ENCODE data around the gene PGD. TPM values are rescaled to one million over a fixed set of nuclear protein-coding genes. Genes with fewer than 3 reads are reported as not detected.

Gene PGD
- total RNA-seq, 1 experiment from 2014 or later: 291 TPM

- no peaks in the 10 kb centered on the region for H3K4me1 ChIP-seq (ENCODE audit: insufficient read depth, low read length)
- DNase-seq: no peak
- no peak overlapping the region for H3T11ph ChIP-seq (ENCODE audit: low read length)
- H3K4ac ChIP-seq (ENCODE audit: low read depth, low read length): no peak overlapping the region
- no peak overlapping the region for H2BK5ac ChIP-seq (ENCODE audit: insufficient read length, low read length)
- no peak overlapping the region for H2BK12ac ChIP-seq (ENCODE audit: insufficient read length, low read depth, low read length)
- Mint-ChIP-seq H3K27me3 (ENCODE audit: low read depth) (no peaks in the 10 kb centered on the region), H3K4me3 (no peak overlapping the region), H3K36me3 (ENCODE audit: insufficient read depth in 1 of 3, low read depth in 3 of 3) (peaks cover 0 to 4% (median 0%) of the 10 kb centered on the region in 3 experiments; a peak in 3 of 7 replicates), H3K4me1 (no peaks in the 10 kb centered on the region), H3K27ac (peak overlapping the region in 2 of 3 experiments; percentile 29 to 38; a peak in 1 of 7 replicates), H3K9me3 (no peaks in the 10 kb centered on the region)
- no peak overlapping the region for H2BK120ac ChIP-seq (ENCODE audit: low read depth, low read length, poor library complexity, severe bottlenecking)
- no peak overlapping the region for H3K27ac ChIP-seq (ENCODE audit: insufficient read length, low read depth, low read length)
- H4K20me1 ChIP-seq (ENCODE audit: control insufficient read depth, insufficient read depth, insufficient read length): no peaks in the 10 kb centered on the region
- H4K91ac ChIP-seq (ENCODE audit: insufficient read length, low read depth, low read length): no peak overlapping the region
- no peaks in the 10 kb centered on the region for H3K79me1 ChIP-seq (ENCODE audit: insufficient read depth, low read depth, low read length, poor library complexity, severe bottlenecking)
- H3K9me3 ChIP-seq (ENCODE audit: control insufficient read depth, low read depth, low read length): no peaks in the 10 kb centered on the region
- no peak overlapping the region for H3K4me2 ChIP-seq (ENCODE audit: insufficient read depth, insufficient read length, low read length)
- no peak overlapping the region for H2AK5ac ChIP-seq (ENCODE audit: insufficient read length, low read length)
- no peaks in the 10 kb centered on the region for H3K79me2 ChIP-seq (ENCODE audit: insufficient read depth, low read length)
- H2BK20ac ChIP-seq (ENCODE audit: low read depth, low read length, poor library complexity, severe bottlenecking): no peak overlapping the region
- H3K18ac ChIP-seq (ENCODE audit: insufficient read length, low read depth, low read length): no peak overlapping the region
- H2AFZ ChIP-seq (ENCODE audit: low read length): no peak overlapping the region
- H3K23ac ChIP-seq (ENCODE audit: insufficient read length, low read depth, low read length): no peak overlapping the region
- H3K56ac ChIP-seq (ENCODE audit: insufficient read length, low read depth, low read length): no peak overlapping the region
- no peak for TF ChIP-seq CTCF (conservative IDR thresholded peaks at IDR 0.05)
- no CpG with 5 or more reads among the region's 7 CpGs for WGBS (ENCODE audit: extremely low coverage, insufficient read length, low lambda C conversion rate)
- no peak overlapping the region for H3K14ac ChIP-seq (ENCODE audit: insufficient read depth, low read length)
- H2BK15ac ChIP-seq (ENCODE audit: low read depth, low read length): no peak overlapping the region
- H3K27me3 ChIP-seq (ENCODE audit: insufficient read depth, low read length): no peaks in the 10 kb centered on the region
- no peak overlapping the region for H4K5ac ChIP-seq (ENCODE audit: insufficient read length, low read depth, low read length)
- no peak overlapping the region for H3K9ac ChIP-seq (ENCODE audit: extremely low read depth, insufficient read length, low read length)
- H4K8ac ChIP-seq (replicated peaks; ENCODE audit: insufficient read length, low read depth, low read length): no peak overlapping the region
- no peaks in the 10 kb centered on the region for H3K23me2 ChIP-seq (ENCODE audit: insufficient read length, low read depth, low read length, poor library complexity, severe bottlenecking)
These were observed 39.9 kb downstream of the PGD start for GRCh38 chr1:10438677-10439163.
